WTC11 (cell line): ENCODE measurements around the gene KRTAP19-3.

Source experiments
- GABPB1 ChIP-seq: sonication (generic); formaldehyde crosslinking; IDR thresholded peaks from 2 replicates; pipeline ENCODE4 v1.8.1; 2023; ENCODE audit warnings: mild to moderate bottlenecking, missing genetic modification reagents
- TF ChIP-seq, protein P1 (sequence below): fragments of 200-600 bp; IDR thresholded peaks from 2 replicates; pipeline ENCODE4 v1.8.0; 2022; ENCODE audit warnings: antibody characterized with exemption
- TF ChIP-seq, protein P2 (sequence below): sonication (generic); formaldehyde crosslinking; IDR thresholded peaks from 2 replicates; pipeline ENCODE4 v1.8.0; 2022; ENCODE audit warnings: missing genetic modification reagents
- TF ChIP-seq, protein P3 (sequence below): sonication (generic); formaldehyde crosslinking; IDR thresholded peaks from 2 replicates; pipeline ENCODE4 v1.8.1; 2023; ENCODE audit warnings: mild to moderate bottlenecking, missing genetic modification reagents
- TF ChIP-seq, protein P4 (sequence below): sonication (generic); formaldehyde crosslinking; IDR thresholded peaks from 2 replicates; pipeline ENCODE4 v1.8.1; 2023; ENCODE audit warnings: mild to moderate bottlenecking, moderate library complexity, missing genetic modification reagents

DNA sequence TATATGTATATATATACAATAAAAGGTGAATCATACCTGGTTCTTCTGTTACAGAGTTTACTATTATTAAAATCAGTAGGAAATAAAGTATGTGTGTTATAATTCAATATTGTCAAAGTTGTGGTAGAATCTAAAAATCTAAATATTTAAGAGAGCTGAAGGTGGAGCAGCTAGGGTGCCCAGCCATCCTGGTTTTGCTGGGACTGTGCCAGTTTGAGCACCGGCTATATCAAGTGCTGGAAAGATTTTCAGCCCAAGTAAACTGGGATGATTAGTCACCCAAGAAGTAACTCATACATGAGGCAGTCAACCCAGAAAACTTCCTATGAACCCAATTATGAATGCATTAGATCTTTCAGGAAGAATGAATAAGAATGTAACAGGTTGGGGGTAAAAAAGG is 27.1 kb upstream of the KRTAP19-3 start:
- TF ChIP-seq GABPB1 = no peak
- TF ChIP-seq, protein P1, sequence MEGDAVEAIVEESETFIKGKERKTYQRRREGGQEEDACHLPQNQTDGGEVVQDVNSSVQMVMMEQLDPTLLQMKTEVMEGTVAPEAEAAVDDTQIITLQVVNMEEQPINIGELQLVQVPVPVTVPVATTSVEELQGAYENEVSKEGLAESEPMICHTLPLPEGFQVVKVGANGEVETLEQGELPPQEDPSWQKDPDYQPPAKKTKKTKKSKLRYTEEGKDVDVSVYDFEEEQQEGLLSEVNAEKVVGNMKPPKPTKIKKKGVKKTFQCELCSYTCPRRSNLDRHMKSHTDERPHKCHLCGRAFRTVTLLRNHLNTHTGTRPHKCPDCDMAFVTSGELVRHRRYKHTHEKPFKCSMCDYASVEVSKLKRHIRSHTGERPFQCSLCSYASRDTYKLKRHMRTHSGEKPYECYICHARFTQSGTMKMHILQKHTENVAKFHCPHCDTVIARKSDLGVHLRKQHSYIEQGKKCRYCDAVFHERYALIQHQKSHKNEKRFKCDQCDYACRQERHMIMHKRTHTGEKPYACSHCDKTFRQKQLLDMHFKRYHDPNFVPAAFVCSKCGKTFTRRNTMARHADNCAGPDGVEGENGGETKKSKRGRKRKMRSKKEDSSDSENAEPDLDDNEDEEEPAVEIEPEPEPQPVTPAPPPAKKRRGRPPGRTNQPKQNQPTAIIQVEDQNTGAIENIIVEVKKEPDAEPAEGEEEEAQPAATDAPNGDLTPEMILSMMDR = no peak
- TF ChIP-seq, protein P2, sequence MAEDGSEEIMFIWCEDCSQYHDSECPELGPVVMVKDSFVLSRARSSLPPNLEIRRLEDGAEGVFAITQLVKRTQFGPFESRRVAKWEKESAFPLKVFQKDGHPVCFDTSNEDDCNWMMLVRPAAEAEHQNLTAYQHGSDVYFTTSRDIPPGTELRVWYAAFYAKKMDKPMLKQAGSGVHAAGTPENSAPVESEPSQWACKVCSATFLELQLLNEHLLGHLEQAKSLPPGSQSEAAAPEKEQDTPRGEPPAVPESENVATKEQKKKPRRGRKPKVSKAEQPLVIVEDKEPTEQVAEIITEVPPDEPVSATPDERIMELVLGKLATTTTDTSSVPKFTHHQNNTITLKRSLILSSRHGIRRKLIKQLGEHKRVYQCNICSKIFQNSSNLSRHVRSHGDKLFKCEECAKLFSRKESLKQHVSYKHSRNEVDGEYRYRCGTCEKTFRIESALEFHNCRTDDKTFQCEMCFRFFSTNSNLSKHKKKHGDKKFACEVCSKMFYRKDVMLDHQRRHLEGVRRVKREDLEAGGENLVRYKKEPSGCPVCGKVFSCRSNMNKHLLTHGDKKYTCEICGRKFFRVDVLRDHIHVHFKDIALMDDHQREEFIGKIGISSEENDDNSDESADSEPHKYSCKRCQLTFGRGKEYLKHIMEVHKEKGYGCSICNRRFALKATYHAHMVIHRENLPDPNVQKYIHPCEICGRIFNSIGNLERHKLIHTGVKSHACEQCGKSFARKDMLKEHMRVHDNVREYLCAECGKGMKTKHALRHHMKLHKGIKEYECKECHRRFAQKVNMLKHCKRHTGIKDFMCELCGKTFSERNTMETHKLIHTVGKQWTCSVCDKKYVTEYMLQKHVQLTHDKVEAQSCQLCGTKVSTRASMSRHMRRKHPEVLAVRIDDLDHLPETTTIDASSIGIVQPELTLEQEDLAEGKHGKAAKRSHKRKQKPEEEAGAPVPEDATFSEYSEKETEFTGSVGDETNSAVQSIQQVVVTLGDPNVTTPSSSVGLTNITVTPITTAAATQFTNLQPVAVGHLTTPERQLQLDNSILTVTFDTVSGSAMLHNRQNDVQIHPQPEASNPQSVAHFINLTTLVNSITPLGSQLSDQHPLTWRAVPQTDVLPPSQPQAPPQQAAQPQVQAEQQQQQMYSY (CRISPR knock-in tag) = no peak
- TF ChIP-seq, protein P3, sequence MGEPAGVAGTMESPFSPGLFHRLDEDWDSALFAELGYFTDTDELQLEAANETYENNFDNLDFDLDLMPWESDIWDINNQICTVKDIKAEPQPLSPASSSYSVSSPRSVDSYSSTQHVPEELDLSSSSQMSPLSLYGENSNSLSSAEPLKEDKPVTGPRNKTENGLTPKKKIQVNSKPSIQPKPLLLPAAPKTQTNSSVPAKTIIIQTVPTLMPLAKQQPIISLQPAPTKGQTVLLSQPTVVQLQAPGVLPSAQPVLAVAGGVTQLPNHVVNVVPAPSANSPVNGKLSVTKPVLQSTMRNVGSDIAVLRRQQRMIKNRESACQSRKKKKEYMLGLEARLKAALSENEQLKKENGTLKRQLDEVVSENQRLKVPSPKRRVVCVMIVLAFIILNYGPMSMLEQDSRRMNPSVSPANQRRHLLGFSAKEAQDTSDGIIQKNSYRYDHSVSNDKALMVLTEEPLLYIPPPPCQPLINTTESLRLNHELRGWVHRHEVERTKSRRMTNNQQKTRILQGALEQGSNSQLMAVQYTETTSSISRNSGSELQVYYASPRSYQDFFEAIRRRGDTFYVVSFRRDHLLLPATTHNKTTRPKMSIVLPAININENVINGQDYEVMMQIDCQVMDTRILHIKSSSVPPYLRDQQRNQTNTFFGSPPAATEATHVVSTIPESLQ (CRISPR knock-in tag) = no peak
- TF ChIP-seq, protein P4, sequence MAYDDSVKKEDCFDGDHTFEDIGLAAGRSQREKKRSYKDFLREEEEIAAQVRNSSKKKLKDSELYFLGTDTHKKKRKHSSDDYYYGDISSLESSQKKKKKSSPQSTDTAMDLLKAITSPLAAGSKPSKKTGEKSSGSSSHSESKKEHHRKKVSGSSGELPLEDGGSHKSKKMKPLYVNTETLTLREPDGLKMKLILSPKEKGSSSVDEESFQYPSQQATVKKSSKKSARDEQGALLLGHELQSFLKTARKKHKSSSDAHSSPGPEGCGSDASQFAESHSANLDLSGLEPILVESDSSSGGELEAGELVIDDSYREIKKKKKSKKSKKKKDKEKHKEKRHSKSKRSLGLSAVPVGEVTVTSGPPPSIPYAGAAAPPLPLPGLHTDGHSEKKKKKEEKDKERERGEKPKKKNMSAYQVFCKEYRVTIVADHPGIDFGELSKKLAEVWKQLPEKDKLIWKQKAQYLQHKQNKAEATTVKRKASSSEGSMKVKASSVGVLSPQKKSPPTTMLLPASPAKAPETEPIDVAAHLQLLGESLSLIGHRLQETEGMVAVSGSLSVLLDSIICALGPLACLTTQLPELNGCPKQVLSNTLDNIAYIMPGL (CRISPR knock-in tag) = no peak
